Panc1 (cell line): Measurements from ENCODE around the gene PUS1. TPM values are rescaled to one million over a fixed set of nuclear protein-coding genes. Genes with fewer than 3 reads are reported as not detected.
"Not testable (repeated sequence)": the region's sequence is repeated elsewhere in the genome, so short reads cannot be mapped to it uniquely, and the experiment has no call there.

Experiments
- ATAC-seq: fragments of 200-7000 bp; cut with Tn5 transposase; 2 replicates; pipeline ENCODE4 v1.9.1; 2020; ENCODE audit warnings: mild to moderate bottlenecking, moderate library complexity
- BruUV-seq: library from RNA; stranded (reverse); fragments of 400-500 nt; replicated peaks from 2 replicates; lab custom pipeline; 2021; lab: Mats Ljungman, UMichigan
- CTCF ChIA-PET: fragments of 300-600 bp; sonication (Branson Sonifier 250); formaldehyde crosslinking; loops from one replicate; lab custom pipeline; 2022; ENCODE audit warnings: antibody characterized with exemption; lab: Charles Lee
- POLR2A ChIA-PET: fragments of 300-600 bp; sonication (Branson Sonifier 250); formaldehyde crosslinking; loops from one replicate; lab custom pipeline; 2022; ENCODE audit warnings: antibody characterized with exemption; lab: Charles Lee
- DNase-seq: peaks from one replicate; pipeline ENCODE4 v3.0.0-alpha.2; 2010; ENCODE audit warnings: low read depth, low spot score
- H3K27ac ChIP-seq: 2 replicates; pipeline ENCODE4 v1.5.1; 2011; ENCODE audit warnings: mild to moderate bottlenecking, low read length, inconsistent platforms
- H3K27me3 ChIP-seq: fragments of 200-500 bp; sonication (Bioruptor generic); 2 replicates; pipeline ENCODE4 v1.6.0; 2014; ENCODE audit warnings: low read length, inconsistent platforms; ENCODE audit not compliant: control insufficient read depth, insufficient read depth
- H3K36me3 ChIP-seq: fragments of 200-500 bp; sonication (Bioruptor generic); 2 replicates; pipeline ENCODE4 v1.5.1; 2014; ENCODE audit warnings: inconsistent platforms, mild to moderate bottlenecking, low read length, moderate library complexity; ENCODE audit not compliant: control insufficient read depth, insufficient read depth
- H3K4me1 ChIP-seq: 2 replicates; pipeline ENCODE4 v1.5.1; 2011; ENCODE audit warnings: inconsistent platforms, mild to moderate bottlenecking, low read length, moderate library complexity; ENCODE audit not compliant: control insufficient read depth, insufficient read depth
- H3K4me3 ChIP-seq, 2 experiments: 2 replicates each; pipeline ENCODE4 v1.5.1; 2011 to 2012; ENCODE audit warnings: low read depth in 2 of 2, low read length in 2 of 2, mild to moderate bottlenecking in 2 of 2, inconsistent platforms in 1 of 2, moderate library complexity in 1 of 2
- H3K9me3 ChIP-seq: fragments of 200-500 bp; sonication (Bioruptor generic); 2 replicates; pipeline ENCODE4 v1.5.1; 2014; ENCODE audit warnings: low read depth, mild to moderate bottlenecking, inconsistent platforms, low read length, moderate library complexity; ENCODE audit not compliant: control insufficient read depth, insufficient read depth
- CTCF ChIP-seq: fragments of 450-650 bp; IDR thresholded peaks from 2 replicates; pipeline ENCODE4 v1.5.1; 2017; ENCODE audit warnings: mild to moderate bottlenecking
- POLR2AphosphoS5 ChIP-seq: IDR thresholded peaks from 2 replicates; pipeline ENCODE4 v1.6.1; 2012; ENCODE audit warnings: mild to moderate bottlenecking, low read depth, low read length, moderate library complexity
- REST ChIP-seq, 2 experiments: IDR thresholded peaks; 2 replicates each; pipeline ENCODE4 v1.6.1; 2011 to 2012; ENCODE audit warnings: low read depth in 2 of 2, control low read depth in 1 of 2, low read length in 1 of 2, mild to moderate bottlenecking in 1 of 2, moderate library complexity in 1 of 2; ENCODE audit not compliant: insufficient read depth in 1 of 2
- SIN3A ChIP-seq: IDR thresholded peaks from 2 replicates; pipeline ENCODE4 v1.6.1; 2012; ENCODE audit warnings: low read depth, mild to moderate bottlenecking, low read length, moderate library complexity, borderline replicate concordance; ENCODE audit not compliant: insufficient read depth
- TCF7L2 ChIP-seq: IDR thresholded peaks from 2 replicates; pipeline ENCODE4 v1.6.1; 2011; ENCODE audit warnings: mild to moderate bottlenecking, low read depth, low read length, inconsistent platforms
- in situ Hi-C: cut with HindIII; loops from 2 replicates; pipeline ENCODE4 v1.10.0; 2016; ENCODE audit warnings: low sequenced_read_pairs, low pct_unique_long_range_greater_than_20kb
- intact Hi-C: fragments of 100-400 bp; cut with micrococcal nuclease; formaldehyde crosslinking; loops from one replicate; pipeline ENCODE4 v1.10.0; 2022; ENCODE audit not compliant: unreplicated experiment
- total RNA-seq: library from RNA; stranded (reverse); gene quantifications from one replicate; pipeline ENCODE4 v1.2.1, GENCODE V29; 2021; ENCODE audit not compliant: unreplicated experiment

PUS1 gene
- total RNA-seq, 1 experiment from 2014 or later: 108 TPM

DNA sequence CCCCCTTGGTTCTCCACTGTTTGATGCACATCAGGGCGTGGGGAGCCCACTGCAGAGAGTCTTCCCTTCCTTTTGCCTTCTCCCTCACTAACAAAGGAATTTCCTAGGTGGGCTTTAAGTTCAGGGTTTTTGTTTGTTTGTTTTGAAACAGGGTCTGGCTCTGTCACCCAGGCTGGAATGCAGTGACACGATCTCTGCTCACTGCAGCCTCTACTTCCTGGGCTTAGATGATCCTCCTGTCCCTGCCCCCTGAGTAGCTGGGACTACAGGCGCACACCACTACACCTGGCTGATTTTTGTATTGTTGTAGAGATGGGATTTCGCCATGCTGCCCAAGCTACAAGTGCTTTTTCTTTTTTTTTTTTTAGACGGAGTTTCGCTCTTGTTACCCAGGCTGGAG is 54.5 kb downstream of the PUS1 start:
- no peak overlapping the region for H3K4me3 ChIP-seq
- BruUV-seq: no TSS peak
- intact Hi-C loops: no loop called here
- H3K27me3 ChIP-seq: no peaks in the 10 kb centered on the region
- peaks cover 9% of the 10 kb centered on the region for H3K36me3 ChIP-seq
- in situ Hi-C loops: no loop called here
- CTCF ChIA-PET: no interaction called here
- no peak for ATAC-seq
- no peak overlapping the region for H3K27ac ChIP-seq
- no peak for DNase-seq
- TF ChIP-seq POLR2AphosphoS5 (no peak), REST (IDR thresholded peaks at IDR 0.05; ENCODE audit: insufficient read depth in 1 of 2, low read depth in 2 of 2, low read length in 1 of 2) (no peak), TCF7L2 (no peak), CTCF (no peak), SIN3A (no peak)
- H3K9me3 ChIP-seq: no peaks in the 10 kb centered on the region
- POLR2A ChIA-PET: no interaction called here
- H3K4me1 ChIP-seq: no peaks in the 10 kb centered on the region

GRCh38 chr12:131984334-131984733 is 55.3 kb downstream of the PUS1 start:
- H3K36me3 ChIP-seq: peaks cover 9% of the 10 kb centered on the region
- no peak for ATAC-seq
- H3K4me3 ChIP-seq: no peak overlapping the region
- BruUV-seq: TSS peak; percentile 48
- intact Hi-C loops: no loop called here
- in situ Hi-C loops: no loop called here
- DNase-seq: no peak
- H3K9me3 ChIP-seq: no peaks in the 10 kb centered on the region
- no peak for TF ChIP-seq TCF7L2
- TF ChIP-seq POLR2AphosphoS5: no peak
- no peak for TF ChIP-seq SIN3A
- TF ChIP-seq CTCF: no peak
- TF ChIP-seq REST (IDR thresholded peaks at IDR 0.05; ENCODE audit: insufficient read depth in 1 of 2, low read depth in 2 of 2, low read length in 1 of 2): no peak
- H3K27ac ChIP-seq: no peak overlapping the region
- ChIA-PET POLR2A (interaction anchor here (0.7 kb wide), 1 partner anchor 96 kb away, joined by 3 read pairs; no protein-coding TSS in a partner anchor), CTCF (no interaction called here)
- no peaks in the 10 kb centered on the region for H3K4me1 ChIP-seq
- H3K27me3 ChIP-seq: no peaks in the 10 kb centered on the region

DNA sequence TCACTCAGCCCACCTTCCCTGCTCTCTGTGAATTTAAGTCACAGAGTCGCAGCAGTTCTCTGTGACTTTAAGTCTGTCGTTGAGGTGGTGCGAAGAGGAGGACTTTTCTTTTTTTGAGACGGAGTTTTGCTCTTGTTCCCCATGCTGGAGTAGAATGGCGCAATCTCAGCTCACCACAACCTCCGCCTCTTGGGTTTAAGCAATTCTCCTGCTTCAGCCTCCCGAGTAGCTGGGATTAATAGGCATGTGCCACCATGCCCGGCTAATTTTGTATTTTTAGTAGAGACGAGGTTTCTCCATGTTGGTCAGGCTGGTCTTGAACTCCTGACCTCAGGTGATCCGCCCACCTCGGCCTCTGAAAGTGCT is 56.4 kb downstream of the PUS1 start:
- CTCF ChIA-PET, H3K27ac ChIP-seq, H3K4me1 ChIP-seq, H3K27me3 ChIP-seq, POLR2A ChIA-PET, H3K9me3 ChIP-seq, in situ Hi-C loops, BruUV-seq, DNase-seq, H3K4me3 ChIP-seq, intact Hi-C loops, ATAC-seq: not testable (repeated sequence)
- H3K36me3 ChIP-seq: peaks cover 10% of the 10 kb centered on the region
